GM23338 (cell line): ENCODE measurements around the gene LRP10.

Experiments used
- CREB1 ChIP-seq: fragments of 250-450 bp; sonication (Bioruptor Pico); IDR thresholded peaks from 2 replicates; pipeline ENCODE4 v1.5.0; 2020; ENCODE audit warnings: low read depth, mild to moderate bottlenecking, moderate library complexity
- CTCF ChIP-seq, 2 experiments: fragments of 200-600 bp in 1 of 2; sonication (generic) in 1 of 2; conservative IDR thresholded peaks; 2 replicates each; pipeline versions ENCODE4 v1.5.1 to v1.6.1; 2016 to 2017; ENCODE audit warnings: antibody characterized with exemption in 2 of 2, low read depth in 2 of 2, mild to moderate bottlenecking in 2 of 2, moderate library complexity in 1 of 2
- EZH2 ChIP-seq: fragments of 200-600 bp; sonication (generic); IDR thresholded peaks from one replicate; pipeline ENCODE4 v1.8.0; 2017; ENCODE audit warnings: antibody characterized with exemption, mild to moderate bottlenecking, low read depth; ENCODE audit not compliant: unreplicated experiment
- EZH2phosphoT487 ChIP-seq: fragments of 200-600 bp; sonication (generic); IDR thresholded peaks from one replicate; pipeline ENCODE4 v1.8.1; 2018; ENCODE audit warnings: antibody characterized with exemption; ENCODE audit not compliant: unreplicated experiment
- JUNB ChIP-seq: IDR thresholded peaks from one replicate; pipeline ENCODE4 v1.6.1; 2016; ENCODE audit warnings: antibody characterized with exemption; ENCODE audit not compliant: unreplicated experiment
- POLR2AphosphoS5 ChIP-seq: IDR thresholded peaks from 2 replicates; pipeline ENCODE4 v1.6.1; 2016; ENCODE audit warnings: antibody characterized with exemption, low read depth
- STAT1 ChIP-seq: IDR thresholded peaks from one replicate; pipeline ENCODE4 v1.6.1; 2016; ENCODE audit warnings: antibody characterized with exemption; ENCODE audit not compliant: unreplicated experiment
- ZNF114 ChIP-seq: fragments of 250-450 bp; sonication (Bioruptor Pico); IDR thresholded peaks from 2 replicates; pipeline ENCODE4 v1.5.0; 2020; ENCODE audit warnings: mild to moderate bottlenecking, moderate library complexity

- TF ChIP-seq CTCF (conservative IDR thresholded peaks at IDR 0.05; ENCODE audit: low read depth in 2 of 2) (no peak), EZH2 (no peak), EZH2phosphoT487 (no peak), STAT1 (no peak), POLR2AphosphoS5 (no peak), ZNF114 (CRISPR knock-in tag) (no peak), CREB1 (CRISPR knock-in tag) (no peak), JUNB (no peak)
Observed at GRCh38 chr14:22866874-22867273, 4.7 kb upstream of the LRP10 start.
